ENCODE results near the gene METTL27.

- no peak for TF ChIP-seq CTCF (IDR thresholded peaks at IDR 0.05 in 4 of 5, conservative IDR thresholded peaks at IDR 0.05 in 1 of 5)
- no peak for TF ChIP-seq POLR2A (IDR thresholded peaks at IDR 0.05)
Measured at GRCh38 chr7:73799282-73800141, 42.8 kb downstream of the METTL27 start.
